B cell (primary cell): ENCODE measurements around the gene RNPEPL1. TPM values are rescaled to one million over a fixed set of nuclear protein-coding genes. Genes with fewer than 3 reads are reported as not detected.

ENCODE experiments used
- ATAC-seq: fragments of 200-7000 bp; cut with Tn5 transposase; one replicate; pipeline ENCODE4 v1.10.0; 2021; ENCODE audit warnings: low read depth, mild to moderate bottlenecking, moderate number of reproducible peaks, moderate library complexity
- CTCF ChIA-PET: fragments of 350-600 bp; sonication (Branson Sonifier 250); formaldehyde crosslinking; loops from one replicate; lab custom pipeline; 2021; ENCODE audit warnings: antibody characterized with exemption, inconsistent platforms; lab: Charles Lee
- POLR2A ChIA-PET: fragments of 350-600 bp; sonication (Branson Sonifier 250); formaldehyde crosslinking; loops from one replicate; lab custom pipeline; 2021; ENCODE audit warnings: antibody characterized with exemption; lab: Charles Lee
- DNase-seq: peaks from one replicate; pipeline ENCODE4 v3.0.0; 2013
- H2AFZ ChIP-seq: 2 replicates; pipeline ENCODE4 v1.6.1; 2012; ENCODE audit warnings: mild to moderate bottlenecking, low read depth, low read length; ENCODE audit not compliant: insufficient read depth, poor library complexity, severe bottlenecking
- H3K27ac ChIP-seq, 2 donors: 1 replicate in 1 of 2; 2 replicates in 1 of 2; pipeline ENCODE4 v1.5.1; 2012 to 2013; ENCODE audit warnings: low read length in 2 of 2, mild to moderate bottlenecking in 2 of 2, moderate library complexity in 1 of 2
- H3K27me3 ChIP-seq, 4 experiments: fragments of 200-600 bp in 1 of 4; sonication (generic) in 1 of 4; replicated peaks in 1 of 4; 1 replicate in 2 of 4; 2 replicates in 2 of 4; pipeline versions ENCODE4 v1.6.1 to v1.7.0; 2013 to 2016; ENCODE audit warnings: low read length in 3 of 4, mild to moderate bottlenecking in 2 of 4, mixed read lengths in 1 of 4, moderate library complexity in 1 of 4; ENCODE audit not compliant: insufficient read depth in 4 of 4, control insufficient read depth in 3 of 4; ENCODE audit errors: control extremely low read depth in 1 of 4
- H3K36me3 ChIP-seq, 2 experiments: replicated peaks in 1 of 2; 1 replicate in 1 of 2; 2 replicates in 1 of 2; pipeline versions ENCODE4 v1.6.1 to v1.7.1; 2013; ENCODE audit warnings: low read length in 1 of 2; ENCODE audit not compliant: insufficient read depth in 2 of 2, control insufficient read depth in 1 of 2; ENCODE audit errors: control extremely low read depth in 1 of 2, extremely low read depth in 1 of 2
- H3K4me1 ChIP-seq, 2 donors: fragments of 200-600 bp in 1 of 2; sonication (generic) in 1 of 2; 1 replicate in 1 of 2; 2 replicates in 1 of 2; pipeline versions ENCODE4 v1.5.1 to v1.6.1; 2013 to 2017; ENCODE audit warnings: low read length in 2 of 2; ENCODE audit not compliant: control insufficient read depth in 2 of 2, insufficient read depth in 2 of 2
- H3K4me2 ChIP-seq: replicated peaks from 2 replicates; pipeline ENCODE3; 2012; ENCODE audit warnings: mild to moderate bottlenecking, low read depth, low read length; ENCODE audit not compliant: poor library complexity, severe bottlenecking
- H3K4me3 ChIP-seq, 5 experiments: fragments of 200-600 bp in 1 of 5; sonication (generic) in 1 of 5; 1 replicate in 3 of 5; 2 replicates in 2 of 5; pipeline versions ENCODE4 v1.5.1 to v1.7.0; 2011 to 2016; ENCODE audit warnings: low read length in 4 of 5, mild to moderate bottlenecking in 4 of 5, low read depth in 2 of 5, control low read depth in 1 of 5, moderate library complexity in 1 of 5; ENCODE audit not compliant: insufficient read depth in 1 of 5; ENCODE audit errors: control extremely low read depth in 1 of 5, extremely low read depth in 1 of 5
- H3K79me2 ChIP-seq: fragments of 200-600 bp; sonication (generic); one replicate; pipeline ENCODE4 v1.6.0; 2016; ENCODE audit warnings: low read length; ENCODE audit not compliant: control insufficient read depth, insufficient read depth
- H3K9ac ChIP-seq: fragments of 200-600 bp; sonication (generic); 2 replicates; pipeline ENCODE4 v1.6.1; 2017; ENCODE audit warnings: mild to moderate bottlenecking, low read length, moderate library complexity
- H3K9me3 ChIP-seq, 3 donors: one replicate each; pipeline versions ENCODE4 v1.6.1 to v1.7.1; 2013; ENCODE audit warnings: low read length in 2 of 3; ENCODE audit not compliant: control insufficient read depth in 2 of 3, insufficient read depth in 1 of 3; ENCODE audit errors: control extremely low read depth in 1 of 3
- H4K20me1 ChIP-seq: 2 replicates; pipeline ENCODE4 v1.6.0; 2012; ENCODE audit warnings: mild to moderate bottlenecking, low read length; ENCODE audit not compliant: insufficient read depth, control insufficient read depth, poor library complexity, severe bottlenecking
- H3K27ac Mint-ChIP-seq: one replicate; pipeline ENCODE4 v1.8.0; 2021; ENCODE audit warnings: mixed read lengths
- H3K27me3 Mint-ChIP-seq: one replicate; pipeline ENCODE4 v1.8.0; 2021; ENCODE audit warnings: mixed read lengths
- H3K4me1 Mint-ChIP-seq: one replicate; pipeline ENCODE4 v1.8.0; 2021; ENCODE audit warnings: mixed read lengths
- H3K4me3 Mint-ChIP-seq: one replicate; pipeline ENCODE4 v1.8.0; 2021; ENCODE audit warnings: mixed read lengths
- H3K9me3 Mint-ChIP-seq: one replicate; pipeline ENCODE4 v1.8.0; 2022; ENCODE audit warnings: mixed read lengths; ENCODE audit not compliant: insufficient read depth
- EZH2 ChIP-seq: IDR thresholded peaks from 2 replicates; pipeline ENCODE4 v1.6.1; 2012; ENCODE audit warnings: borderline replicate concordance, low read depth, mild to moderate bottlenecking, moderate library complexity, low read length; ENCODE audit not compliant: insufficient read depth, poor library complexity, severe bottlenecking
- WGBS: methylation state at CpG from one replicate; pipeline ENCODE4 v1.1.5; 2013; ENCODE audit warnings: missing lambda C conversion rate; ENCODE audit not compliant: insufficient coverage; 5-methylcytosine and 5-hydroxymethylcytosine counted together
- intact Hi-C: fragments of 100-400 bp; cut with micrococcal nuclease; formaldehyde crosslinking; loops from one replicate; pipeline ENCODE4 v1.10.0; 2022
- polyA plus RNA-seq: library from polyadenylated mRNA; depleted of rRNA; stranded (reverse); fragments of >200 nt; gene quantifications from 2 replicates; pipeline ENCODE4 v1.2.3, GENCODE V29; 2012
- total RNA-seq, 2 donors: library from RNA; stranded (reverse); fragments of 120-200 nt in 1 of 2; gene quantifications; 1 replicate in 1 of 2; 2 replicates in 1 of 2; pipeline versions ENCODE4 v1.2.3 to v1.2.4, GENCODE V29; 2013 to 2022
- TF ChIP-seq, protein P1 (sequence below): fragments of 200-600 bp; IDR thresholded peaks from one replicate; pipeline ENCODE4 v1.8.0; 2022; ENCODE audit warnings: antibody characterized with exemption, mild to moderate bottlenecking

The RNPEPL1 gene
- total and polyA plus RNA-seq, 2 donors (not counting 1 experiment from before 2014, with no cell fraction given) = 103 to 109 TPM

DNA sequence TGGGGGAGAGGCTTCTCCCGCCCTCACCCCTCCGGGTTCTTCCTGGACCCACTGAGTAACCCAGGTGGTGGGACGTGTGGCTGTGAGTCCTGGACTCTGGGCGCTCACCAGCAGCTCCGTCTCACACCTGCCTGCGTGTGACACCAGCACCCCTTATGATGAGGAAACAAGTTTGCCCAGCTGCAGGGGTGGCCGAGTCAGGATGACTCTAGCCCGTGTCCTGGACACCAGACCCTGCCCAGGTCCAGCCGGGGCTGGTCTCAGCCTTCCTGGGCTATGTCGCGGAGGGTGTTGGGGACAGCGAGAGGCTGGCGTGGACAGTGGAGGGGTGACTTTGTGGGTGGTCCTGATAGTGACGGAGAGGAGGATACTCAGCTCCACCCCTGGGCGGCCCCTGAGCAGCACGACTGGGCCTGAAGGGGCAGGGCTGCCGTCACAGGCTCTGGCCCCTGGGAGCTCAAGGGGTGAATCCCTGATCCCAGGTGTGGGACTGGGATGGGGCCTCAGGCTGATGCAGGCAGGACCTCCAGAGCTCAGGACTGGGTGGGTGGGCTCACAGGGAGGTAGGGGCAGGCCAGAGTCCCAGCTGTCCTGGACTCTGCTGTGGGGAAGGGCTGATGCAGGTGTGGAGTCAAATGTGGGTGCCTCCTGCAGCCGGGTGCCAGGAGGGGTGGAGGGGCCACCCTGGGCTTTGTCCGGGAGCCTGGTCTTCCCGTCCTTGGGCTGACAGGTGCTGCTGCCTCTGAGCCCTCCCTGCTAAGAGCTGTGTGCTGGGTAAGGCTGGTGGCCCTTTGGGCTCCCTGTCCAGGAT, 60.7 kb downstream of the RNPEPL1 start:
- peaks cover 13 to 16% of the 10 kb centered on the region in 2 donors for H3K4me1 ChIP-seq
- TF ChIP-seq EZH2 = no peak
- TF ChIP-seq, protein P1, sequence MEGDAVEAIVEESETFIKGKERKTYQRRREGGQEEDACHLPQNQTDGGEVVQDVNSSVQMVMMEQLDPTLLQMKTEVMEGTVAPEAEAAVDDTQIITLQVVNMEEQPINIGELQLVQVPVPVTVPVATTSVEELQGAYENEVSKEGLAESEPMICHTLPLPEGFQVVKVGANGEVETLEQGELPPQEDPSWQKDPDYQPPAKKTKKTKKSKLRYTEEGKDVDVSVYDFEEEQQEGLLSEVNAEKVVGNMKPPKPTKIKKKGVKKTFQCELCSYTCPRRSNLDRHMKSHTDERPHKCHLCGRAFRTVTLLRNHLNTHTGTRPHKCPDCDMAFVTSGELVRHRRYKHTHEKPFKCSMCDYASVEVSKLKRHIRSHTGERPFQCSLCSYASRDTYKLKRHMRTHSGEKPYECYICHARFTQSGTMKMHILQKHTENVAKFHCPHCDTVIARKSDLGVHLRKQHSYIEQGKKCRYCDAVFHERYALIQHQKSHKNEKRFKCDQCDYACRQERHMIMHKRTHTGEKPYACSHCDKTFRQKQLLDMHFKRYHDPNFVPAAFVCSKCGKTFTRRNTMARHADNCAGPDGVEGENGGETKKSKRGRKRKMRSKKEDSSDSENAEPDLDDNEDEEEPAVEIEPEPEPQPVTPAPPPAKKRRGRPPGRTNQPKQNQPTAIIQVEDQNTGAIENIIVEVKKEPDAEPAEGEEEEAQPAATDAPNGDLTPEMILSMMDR = no peak
- POLR2A ChIA-PET = interaction anchor here (0.5 kb wide), 1 partner anchor 887 kb away, joined by 4 read pairs; no protein-coding TSS in a partner anchor
- CTCF ChIA-PET = no interaction called here
- H3K9ac ChIP-seq = no peak overlapping the region
- H3K79me2 ChIP-seq = no peaks in the 10 kb centered on the region
- no peaks in the 10 kb centered on the region for H4K20me1 ChIP-seq
- no peak overlapping the region for H2AFZ ChIP-seq
- peaks cover 0 to 5% (median 0%) of the 10 kb centered on the region in 4 experiments for H3K27me3 ChIP-seq
- H3K4me2 ChIP-seq = no peak overlapping the region
- 93% methylated on average over 19 of the region's 20 CpGs for WGBS
- Mint-ChIP-seq H3K27me3 (peaks cover 6% of the 10 kb centered on the region), H3K4me3 (no peak overlapping the region), H3K27ac (no peak overlapping the region), H3K4me1 (peaks cover 6% of the 10 kb centered on the region), H3K9me3 (peaks cover 4% of the 10 kb centered on the region)
- peaks cover 0 to 19% (median 10%) of the 10 kb centered on the region in 3 donors for H3K9me3 ChIP-seq
- no peak overlapping the region for H3K27ac ChIP-seq
- no peak for DNase-seq
- intact Hi-C loops = no loop called here
- no peak for ATAC-seq
- H3K4me3 ChIP-seq = no peak overlapping the region
- H3K36me3 ChIP-seq = no peaks in the 10 kb centered on the region

DNA sequence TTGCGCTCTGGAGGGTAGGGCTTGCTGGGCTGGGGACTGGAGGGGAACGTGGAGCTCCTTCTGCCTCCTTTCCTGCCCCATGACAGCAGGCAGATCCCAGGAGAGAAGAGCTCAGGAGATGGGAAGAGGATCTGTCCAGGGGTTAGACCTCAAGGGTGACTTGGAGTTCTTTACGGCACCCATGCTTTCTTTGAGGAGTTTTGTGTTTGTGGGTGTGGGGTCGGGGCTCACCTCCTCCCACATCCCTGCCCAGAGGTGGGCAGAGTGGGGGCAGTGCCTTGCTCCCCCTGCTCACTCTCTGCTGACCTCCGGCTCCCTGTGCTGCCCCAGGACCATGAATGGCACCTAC, 61.3 kb downstream of the RNPEPL1 start:
- no peak for ATAC-seq

More for the DNA sequence above, 61.3 kb downstream of the RNPEPL1 start:
- TF ChIP-seq, protein P1 = no peak
- no peak for TF ChIP-seq EZH2
- H3K9ac ChIP-seq = no peak overlapping the region
- CTCF ChIA-PET = no interaction called here
- H3K27ac ChIP-seq = no peak overlapping the region
- POLR2A ChIA-PET = no interaction called here
- no peak overlapping the region for H3K4me3 ChIP-seq
- no peaks in the 10 kb centered on the region for H3K36me3 ChIP-seq
- peaks cover 0 to 24% (median 15%) of the 10 kb centered on the region in 3 donors for H3K9me3 ChIP-seq
- H3K4me2 ChIP-seq = no peak overlapping the region
- DNase-seq = no peak
- Mint-ChIP-seq H3K27me3 (peaks cover 6% of the 10 kb centered on the region), H3K4me1 (peaks cover 6% of the 10 kb centered on the region), H3K4me3 (no peak overlapping the region), H3K27ac (no peak overlapping the region), H3K9me3 (peaks cover 4% of the 10 kb centered on the region)
- no peaks in the 10 kb centered on the region for H3K79me2 ChIP-seq
- WGBS = 85% methylated on average over 4 of the region's 5 CpGs
- H2AFZ ChIP-seq = no peak overlapping the region
- H3K4me1 ChIP-seq = peaks cover 10 to 12% of the 10 kb centered on the region in 2 donors
- intact Hi-C loops = no loop called here
- H4K20me1 ChIP-seq = no peaks in the 10 kb centered on the region
- H3K27me3 ChIP-seq = peaks cover 0 to 5% (median 0%) of the 10 kb centered on the region in 4 experiments
